H4 (cell line): ENCODE measurements around the gene HYLS1. TPM values are rescaled to one million over a fixed set of nuclear protein-coding genes. Genes with fewer than 3 reads are reported as not detected.

ENCODE experiments used
- DNase-seq: peaks from one replicate; pipeline ENCODE4 v3.0.0-alpha.2; 2015; ENCODE audit warnings: low spot score
- total RNA-seq: library from RNA; depleted of rRNA; stranded (reverse); fragments of >200 nt; shearing (Covaris generic); gene quantifications from 2 replicates; pipeline ENCODE4 v1.2.3, GENCODE V29; 2014; rRNA removed

Gene HYLS1
- total RNA-seq, 1 experiment from 2014 or later, result 14.0 TPM

DNA sequence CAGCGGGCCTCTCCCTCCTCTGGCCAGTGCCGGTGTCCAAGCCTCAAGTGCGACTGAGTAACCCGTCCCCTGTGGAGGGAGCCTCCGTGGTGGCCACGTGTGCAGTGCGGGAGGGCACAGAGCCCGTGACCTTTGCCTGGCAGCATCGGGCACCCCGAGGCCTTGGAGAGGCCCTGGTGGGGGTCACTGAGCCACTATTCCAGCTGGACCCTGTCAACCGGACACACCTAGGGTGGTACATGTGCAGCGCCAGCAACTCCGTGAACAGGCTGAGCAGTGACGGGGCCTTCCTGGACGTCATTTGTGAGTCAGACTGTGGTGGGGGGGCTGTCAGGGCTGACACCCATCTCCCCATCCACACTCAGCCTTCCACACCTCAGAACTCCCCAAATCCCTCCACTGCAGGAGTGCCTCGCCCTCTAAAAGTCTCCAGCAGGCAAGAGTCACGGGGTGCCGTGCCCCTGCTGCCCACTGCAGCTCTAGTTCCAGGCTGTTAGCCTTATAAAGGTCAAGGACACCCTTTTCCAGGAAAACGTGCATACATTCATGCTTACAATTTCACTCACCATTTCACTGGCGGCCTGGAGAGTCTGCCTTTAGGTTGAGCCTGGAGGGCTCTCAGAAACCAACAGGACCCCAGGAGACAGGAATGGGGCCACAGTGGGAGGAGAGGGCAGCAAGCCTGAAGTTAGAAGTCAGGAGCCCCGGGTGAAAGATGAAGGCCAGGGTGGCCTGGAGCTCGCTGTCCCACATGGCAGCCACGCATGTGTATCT, 61.0 kb downstream of the HYLS1 start:
- no peak for DNase-seq

DNA sequence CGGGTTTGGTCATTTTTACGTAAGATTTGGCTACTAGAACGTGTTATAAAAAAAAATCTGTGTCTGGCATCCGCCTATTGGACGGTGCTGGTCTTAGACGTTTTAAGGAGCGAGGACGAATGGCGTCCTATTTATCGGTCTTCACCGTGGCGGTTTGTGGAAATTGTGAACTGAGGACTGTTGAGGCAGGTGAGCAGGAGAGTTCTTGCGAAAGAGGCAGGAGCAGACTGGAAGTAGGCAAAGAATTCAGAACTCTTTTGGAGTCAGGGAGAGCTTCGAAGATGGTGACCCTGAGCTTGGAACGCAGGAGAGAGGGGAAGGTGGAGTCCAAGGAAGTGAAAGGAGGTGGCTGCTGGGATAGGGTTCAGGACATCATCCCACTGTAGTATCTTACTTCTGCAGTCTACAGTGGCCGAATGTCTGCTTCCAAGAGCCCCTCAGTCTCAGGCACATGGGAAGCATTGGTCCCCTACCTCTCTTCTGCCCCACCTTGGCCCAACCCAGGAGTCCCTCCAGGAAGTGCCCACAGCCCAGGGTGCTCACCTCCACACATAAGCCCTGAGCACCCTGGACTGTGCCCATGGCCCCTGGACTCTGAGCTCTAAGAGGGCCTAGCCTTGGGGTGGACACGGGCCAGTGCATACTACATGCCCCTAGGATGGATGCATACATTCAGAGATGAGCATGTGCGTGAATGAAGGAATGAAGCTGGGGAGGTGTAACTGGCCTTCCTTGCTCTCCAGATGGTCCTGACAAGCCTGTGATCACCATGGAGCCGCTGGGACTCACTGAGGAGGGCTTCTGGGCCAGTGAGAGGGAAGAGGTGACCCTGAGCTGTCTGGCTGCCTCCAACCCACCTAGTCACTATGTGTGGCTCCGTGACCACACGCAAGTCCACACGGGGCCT, 62.1 kb downstream of the HYLS1 start:
- no peak for DNase-seq

DNA sequence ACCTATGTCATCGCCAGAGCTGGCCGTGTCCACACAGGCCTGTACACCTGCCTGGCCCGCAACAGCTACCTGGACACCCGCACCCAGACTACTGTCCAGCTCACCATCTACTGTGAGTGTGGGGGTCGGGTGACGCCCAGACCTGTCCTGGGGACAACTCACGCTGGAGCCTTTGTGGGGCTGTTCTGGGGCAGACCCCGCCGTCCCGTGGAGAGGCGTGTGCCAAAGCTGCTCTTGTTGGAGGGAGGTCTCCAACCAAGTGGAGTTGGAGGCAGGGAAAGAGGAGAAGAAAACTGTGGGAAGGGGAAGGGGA, 62.7 kb downstream of the HYLS1 start:
- DNase-seq, result no peak

Other genes starting within 250 kb of the HYLS1 start
- gene ACRV1, start 206.8 kb upstream of the HYLS1 start, total RNA-seq, result not detected in 2 replicates
- not detected in 2 replicates for gene PATE1, start 141.4 kb upstream of the HYLS1 start, total RNA-seq
- gene PATE2, start 108.8 kb upstream of the HYLS1 start, total RNA-seq, result not detected in 2 replicates
- gene PATE3, start 99.5 kb upstream of the HYLS1 start, total RNA-seq, result not detected in 2 replicates
- gene PATE4, start 54.4 kb upstream of the HYLS1 start, total RNA-seq, result not detected in 2 replicates
- gene PUS3, start 15.5 kb downstream of the HYLS1 start, total RNA-seq, result 19.3 and 21.2 TPM in 2 replicates
- gene DDX25, start 16.8 kb downstream of the HYLS1 start, total RNA-seq, result not detected in 2 replicates
- not detected in 2 replicates for gene VSIG10L2, start 58.4 kb downstream of the HYLS1 start, total RNA-seq
- gene CDON, start 175.2 kb downstream of the HYLS1 start, total RNA-seq, result 10.1 and 13.4 TPM in 2 replicates